ENCODE data around the gene FBN1.

DNA sequence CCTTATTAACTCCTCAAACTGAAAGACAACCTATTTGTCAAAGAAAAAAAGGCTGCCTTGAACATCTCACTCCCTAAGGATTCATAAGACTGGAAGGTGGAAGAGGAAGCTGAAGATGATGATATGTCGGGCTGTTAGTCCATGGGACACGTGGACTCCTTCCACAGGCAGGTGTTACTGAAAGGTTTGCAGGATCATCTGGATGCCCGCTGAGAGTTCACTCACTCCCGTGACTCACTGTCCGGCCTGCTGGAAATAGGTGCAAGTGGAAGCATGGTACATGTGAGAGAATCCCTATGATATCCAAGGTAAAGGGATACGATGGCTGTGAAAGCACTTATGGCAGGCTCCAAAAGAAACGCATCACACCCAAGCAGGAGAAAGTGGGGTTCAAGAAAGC lies 33.3 kb upstream of the FBN1 start:
- no peak for TF ChIP-seq ZFP30 (CRISPR knock-in tag; IDR thresholded peaks at IDR 0.05)
- no peak for TF ChIP-seq ZNF565 (CRISPR knock-in tag; conservative IDR thresholded peaks at IDR 0.05; ENCODE audit: low read depth)
- TF ChIP-seq ZNF70 (CRISPR knock-in tag; IDR thresholded peaks at IDR 0.05), result no peak
- TF ChIP-seq ZFP3 (CRISPR knock-in tag; IDR thresholded peaks at IDR 0.05), result no peak
- TF ChIP-seq CREB5 (CRISPR knock-in tag; IDR thresholded peaks at IDR 0.05; ENCODE audit: low read depth), result no peak
- TF ChIP-seq ARNTL (CRISPR knock-in tag; IDR thresholded peaks at IDR 0.05; ENCODE audit: borderline replicate concordance, low read depth), result no peak
- TF ChIP-seq RARB (CRISPR knock-in tag; IDR thresholded peaks at IDR 0.05), result no peak
- TF ChIP-seq CSDC2 (CRISPR knock-in tag; IDR thresholded peaks at IDR 0.05), result no peak
- no peak for TF ChIP-seq GLIS3 (CRISPR knock-in tag; IDR thresholded peaks at IDR 0.05)
- no peak for TF ChIP-seq PATZ1 (CRISPR knock-in tag; IDR thresholded peaks at IDR 0.05; ENCODE audit: borderline replicate concordance)
- TF ChIP-seq TOX (CRISPR knock-in tag; IDR thresholded peaks at IDR 0.05; ENCODE audit: borderline replicate concordance), result no peak
- no peak for TF ChIP-seq ISL1 (CRISPR knock-in tag; IDR thresholded peaks at IDR 0.05)
- TF ChIP-seq TCF4 (CRISPR knock-in tag; IDR thresholded peaks at IDR 0.05; ENCODE audit: borderline replicate concordance), result no peak
- TF ChIP-seq, protein P1, sequence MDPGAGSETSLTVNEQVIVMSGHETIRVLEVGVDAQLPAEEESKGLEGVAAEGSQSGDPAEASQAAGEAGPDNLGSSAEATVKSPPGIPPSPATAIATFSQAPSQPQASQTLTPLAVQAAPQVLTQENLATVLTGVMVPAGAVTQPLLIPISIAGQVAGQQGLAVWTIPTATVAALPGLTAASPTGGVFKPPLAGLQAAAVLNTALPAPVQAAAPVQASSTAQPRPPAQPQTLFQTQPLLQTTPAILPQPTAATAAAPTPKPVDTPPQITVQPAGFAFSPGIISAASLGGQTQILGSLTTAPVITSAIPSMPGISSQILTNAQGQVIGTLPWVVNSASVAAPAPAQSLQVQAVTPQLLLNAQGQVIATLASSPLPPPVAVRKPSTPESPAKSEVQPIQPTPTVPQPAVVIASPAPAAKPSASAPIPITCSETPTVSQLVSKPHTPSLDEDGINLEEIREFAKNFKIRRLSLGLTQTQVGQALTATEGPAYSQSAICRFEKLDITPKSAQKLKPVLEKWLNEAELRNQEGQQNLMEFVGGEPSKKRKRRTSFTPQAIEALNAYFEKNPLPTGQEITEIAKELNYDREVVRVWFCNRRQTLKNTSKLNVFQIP (CRISPR knock-in tag; IDR thresholded peaks at IDR 0.05; ENCODE audit: borderline replicate concordance, low read depth), result no peak
